T-helper 2 cell treated with Interferon-gamma antibody and Interleukin-4, amounts not matched to agents 100 ng/mL and 5 ng/mL, for 36 hours (primary cell): ENCODE results near the gene EFNA2. TPM values are rescaled to one million over a fixed set of nuclear protein-coding genes. Genes with fewer than 3 reads are reported as not detected.

Experiments used
- intact Hi-C: fragments of 100-400 bp; cut with micrococcal nuclease; formaldehyde crosslinking; loops from one replicate; pipeline ENCODE4 v1.15.1; 2023
- total RNA-seq: library from RNA; stranded (reverse); gene quantifications from 2 replicates; pipeline ENCODE4 v1.2.3, GENCODE V29; 2022

The EFNA2 gene
- total RNA-seq, 1 donor from 2014 or later, result not detected

DNA sequence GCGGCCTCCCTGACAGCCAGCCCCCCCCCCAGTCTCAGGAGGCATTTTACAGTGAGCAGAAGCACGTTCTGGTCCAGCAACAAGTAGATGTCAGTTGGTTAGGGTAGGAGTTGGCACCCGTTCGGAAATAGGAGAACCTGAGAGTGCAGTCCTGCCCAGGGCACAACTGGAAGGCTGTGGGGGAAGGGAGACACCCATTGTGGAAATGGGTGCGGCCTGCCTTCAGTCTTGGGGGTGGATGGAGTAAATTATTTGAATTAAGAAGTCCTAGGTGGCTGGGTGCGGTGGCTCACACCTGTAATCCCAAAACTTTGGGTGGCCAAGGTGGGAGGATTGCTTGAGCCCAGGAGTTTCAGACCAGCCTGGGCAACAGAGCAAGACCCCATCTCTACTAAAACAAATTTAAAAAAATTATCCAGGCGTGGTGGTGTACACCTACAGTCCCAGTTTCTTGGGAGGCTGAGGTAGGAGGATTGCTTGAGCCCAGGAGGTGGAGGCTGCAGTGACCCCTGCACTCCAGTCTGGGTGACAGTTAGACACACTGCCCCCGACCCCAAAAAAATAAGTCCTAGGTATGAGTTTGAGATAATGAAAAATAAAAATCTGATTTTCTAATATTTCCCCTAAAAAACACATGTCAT is 15.3 kb upstream of the EFNA2 start:
- intact Hi-C loops, result no loop called here

- intact Hi-C loops, result no loop called here
These were observed 14.7 kb upstream of the EFNA2 start for GRCh38 chr19:1270854-1271527.

GRCh38 chr19:1271528-1272422 is 13.9 kb upstream of the EFNA2 start:
- intact Hi-C loops, result no loop called here

DNA sequence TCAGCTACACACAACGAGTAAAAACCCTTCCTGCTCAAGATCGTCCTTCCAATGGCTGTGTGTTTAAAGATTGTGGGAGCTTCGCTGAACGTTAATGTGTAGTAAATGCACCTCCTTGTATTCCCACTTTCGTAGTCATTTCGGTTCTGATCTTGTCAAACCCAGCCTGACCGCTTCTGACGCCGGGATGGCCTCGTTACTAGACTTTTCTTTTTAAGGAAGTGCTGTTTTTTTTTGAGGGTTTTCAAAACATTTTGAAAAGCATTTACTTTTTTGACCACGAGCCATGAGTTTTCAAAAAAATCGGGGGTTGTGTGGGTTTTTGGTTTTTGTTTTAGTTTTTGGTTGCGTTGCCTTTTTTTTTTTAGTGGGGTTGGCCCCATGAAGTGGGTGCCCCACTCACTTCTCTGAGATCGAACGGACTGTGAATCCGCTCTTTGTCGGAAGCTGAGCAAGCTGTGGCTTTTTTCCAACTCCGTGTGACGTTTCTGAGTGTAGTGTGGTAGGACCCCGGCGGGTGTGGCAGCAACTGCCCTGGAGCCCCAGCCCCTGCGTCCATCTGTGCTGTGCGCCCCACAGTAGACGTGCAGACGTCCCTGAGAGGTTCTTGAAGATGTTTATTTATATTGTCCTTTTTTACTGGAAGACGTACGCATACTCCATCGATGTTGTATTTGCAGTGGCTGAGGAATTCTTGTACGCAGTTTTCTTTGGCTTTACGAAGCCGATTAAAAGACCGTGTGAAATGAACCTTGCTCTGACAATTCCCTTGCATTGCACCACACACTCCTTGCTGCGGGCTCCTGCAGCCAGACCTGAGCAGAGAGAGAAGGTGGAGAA is 13.0 kb upstream of the EFNA2 start:
- intact Hi-C loops, result no loop called here

DNA sequence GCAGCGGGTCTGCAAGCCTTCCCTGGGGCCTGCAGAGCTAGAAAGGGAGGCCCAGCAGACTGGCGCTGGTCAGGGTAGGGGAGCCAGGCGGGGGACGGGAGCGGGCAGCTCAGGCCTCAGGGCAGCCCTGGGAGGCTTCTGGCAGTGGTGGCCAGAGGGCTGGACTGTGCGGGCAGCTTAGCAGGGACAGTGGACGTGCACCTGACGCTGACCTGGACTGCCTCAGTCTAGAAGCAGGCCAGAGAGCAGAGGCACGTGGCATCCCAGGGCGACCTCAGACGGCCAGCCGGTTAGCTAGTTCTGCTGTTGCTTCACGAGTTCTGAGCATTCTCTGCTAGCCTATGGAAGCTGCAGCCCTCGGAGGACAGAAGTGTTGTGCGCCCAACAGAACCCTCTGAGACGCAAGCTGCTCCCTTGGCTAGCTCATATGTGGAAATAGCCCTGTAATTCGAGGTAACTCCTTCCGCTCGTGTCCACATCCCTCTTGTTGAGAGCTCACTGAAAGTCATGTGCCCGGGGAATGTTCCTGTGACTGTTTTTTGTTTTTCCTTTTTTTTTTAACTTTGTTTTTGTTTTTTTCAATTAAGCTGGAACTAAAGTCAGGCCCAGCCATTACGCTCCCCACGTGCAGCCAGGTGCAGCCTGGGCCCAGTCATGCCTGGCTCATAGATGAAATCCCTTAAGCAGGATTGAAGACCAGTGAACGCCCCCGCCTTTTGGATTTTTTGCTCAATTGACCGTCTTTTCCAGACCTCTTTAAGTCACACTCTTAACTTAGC is 12.2 kb upstream of the EFNA2 start:
- intact Hi-C loops, result no loop called here

DNA sequence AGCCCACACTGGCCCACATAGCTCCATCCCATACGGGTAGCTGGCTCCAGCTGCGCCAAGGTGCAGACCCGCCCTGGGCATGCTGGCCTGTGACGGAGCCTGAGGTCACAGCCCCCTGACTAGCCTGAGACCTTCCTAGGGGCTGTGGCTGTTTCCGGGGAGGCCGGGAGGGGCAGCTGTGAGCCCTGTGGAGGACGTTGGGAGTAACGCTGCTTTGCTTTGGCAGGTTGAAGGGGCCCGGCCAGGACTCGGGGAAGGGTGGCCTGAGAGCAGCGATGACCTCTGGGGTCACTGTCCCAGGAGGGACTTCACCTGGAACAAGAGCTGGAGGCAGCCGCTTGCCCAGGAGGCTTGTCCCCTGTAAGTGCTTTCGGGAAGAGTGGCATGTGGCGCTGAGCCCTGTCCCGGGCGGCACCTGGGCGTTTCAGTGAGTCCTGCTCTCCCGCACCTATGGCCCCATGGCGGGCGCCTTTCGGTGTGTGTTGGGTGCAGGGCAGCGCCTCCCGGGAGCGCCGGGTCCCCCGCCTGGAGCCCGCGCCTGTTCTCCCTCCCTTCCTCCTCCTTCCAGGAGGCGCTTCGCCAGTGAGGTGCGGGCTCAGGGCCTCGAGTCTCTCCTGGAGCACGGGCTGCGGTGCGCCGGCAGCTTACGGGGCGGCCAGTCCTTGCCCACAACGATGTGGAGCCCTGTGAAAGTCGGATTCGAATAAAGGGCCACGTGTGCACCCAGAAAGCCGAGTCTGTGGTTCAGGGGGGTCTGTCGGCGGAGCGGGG is 11.4 kb upstream of the EFNA2 start:
- intact Hi-C loops, result no loop called here

DNA sequence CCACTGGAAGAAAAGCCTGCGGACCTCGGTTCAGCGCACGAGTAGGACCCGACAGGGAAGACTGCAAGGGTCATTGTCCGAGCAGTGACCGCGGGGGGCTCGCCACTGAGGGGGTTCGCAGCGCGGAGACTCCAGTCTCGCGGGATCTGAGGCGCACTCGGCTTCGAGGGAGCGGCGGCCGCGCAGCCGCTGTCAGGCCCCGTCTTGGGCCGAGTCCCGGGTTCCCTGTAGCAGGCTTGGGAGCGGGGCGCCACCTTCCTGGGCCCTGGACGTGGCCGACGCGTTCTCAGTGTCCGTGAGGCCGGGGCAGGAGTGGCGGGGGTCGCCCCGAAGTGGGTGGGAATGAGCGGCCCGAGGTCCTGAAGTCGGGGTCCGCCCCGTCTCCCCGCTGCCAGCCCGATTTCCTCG is 10.8 kb upstream of the EFNA2 start:
- intact Hi-C loops, result loop anchor here (1.0 to 5.0 kb wide), 2 partner anchors 132 to 237 kb away; partner anchors contain the start of genes ADAMTSL5 and DAZAP1

DNA sequence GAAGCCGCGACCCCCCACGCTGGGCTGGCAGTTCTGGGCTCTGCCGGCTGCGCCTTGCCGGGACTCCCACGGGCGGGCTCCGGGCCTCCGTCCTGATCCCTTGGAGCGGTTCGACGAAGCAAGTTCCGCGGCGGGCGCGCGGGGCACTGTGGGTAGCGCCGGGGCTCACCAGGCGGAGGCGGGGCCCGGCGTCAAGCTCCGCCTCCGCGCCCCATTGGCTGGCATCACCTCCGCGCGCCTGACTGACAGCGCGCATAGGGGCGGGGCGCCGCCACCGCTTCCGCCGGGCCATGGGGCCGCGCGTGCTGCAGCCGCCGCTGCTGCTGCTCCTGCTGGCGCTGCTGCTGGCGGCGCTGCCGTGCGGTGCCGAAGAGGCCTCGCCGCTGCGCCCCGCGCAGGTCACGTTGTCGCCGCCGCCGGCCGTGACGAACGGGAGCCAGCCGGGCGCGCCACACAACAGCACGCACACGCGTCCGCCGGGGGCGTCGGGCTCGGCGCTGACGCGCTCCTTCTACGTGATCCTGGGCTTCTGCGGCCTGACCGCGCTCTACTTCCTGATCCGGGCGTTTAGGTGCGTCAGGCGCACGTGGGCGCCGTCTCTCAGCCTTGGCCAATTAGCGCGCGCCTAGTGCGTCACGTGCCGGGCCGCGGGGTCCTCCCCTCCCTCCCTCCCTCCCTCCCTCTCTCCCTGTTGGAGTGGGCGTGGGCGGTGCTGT is 10.3 kb upstream of the EFNA2 start, which contains the start of gene FAM174C:
Gene FAM174C (plus strand): TSS at position 271 of the 716 bp plus-strand sequence. CDS start 20 bp downstream, at position 291.
- intact Hi-C loops, result loop anchor here (1.0 to 5.0 kb wide), 2 partner anchors 132 to 237 kb away; partner anchors contain the start of genes ADAMTSL5 and DAZAP1

DNA sequence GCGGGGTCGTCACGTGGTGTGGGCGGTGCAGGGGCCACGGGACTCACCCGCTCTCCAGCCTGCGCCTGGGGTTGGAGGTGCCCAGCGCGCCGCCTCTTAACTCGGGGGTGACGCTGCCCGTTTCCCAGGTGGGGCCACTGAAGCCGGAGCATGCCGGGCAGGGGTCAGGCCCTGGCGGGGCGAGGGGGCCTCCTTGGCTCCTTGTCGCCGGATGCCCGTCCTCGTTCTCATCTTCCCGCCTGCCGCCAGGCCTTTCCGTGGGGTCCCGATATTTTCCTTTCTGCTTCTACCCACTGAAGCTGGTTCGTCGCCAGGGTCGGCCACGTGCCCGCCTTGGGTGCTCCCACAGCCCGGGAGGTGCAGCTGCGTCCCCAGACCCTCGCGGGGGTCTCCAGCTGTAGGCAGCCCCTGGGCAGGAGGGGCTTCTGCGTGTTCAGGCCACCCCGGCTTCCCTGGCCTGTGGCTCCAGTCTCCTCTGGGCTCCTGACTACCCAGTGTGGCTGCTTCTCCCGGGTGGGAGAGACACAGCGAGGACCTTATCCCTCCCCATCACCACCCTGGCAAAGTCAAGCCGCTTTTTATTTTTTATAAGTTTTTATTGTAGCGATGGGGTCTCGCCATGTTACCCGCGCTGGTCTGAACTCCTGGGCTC is 9.6 kb upstream of the EFNA2 start:
- intact Hi-C loops, result loop anchor here (1.0 to 5.0 kb wide), 2 partner anchors 131 to 236 kb away; partner anchors contain the start of genes ADAMTSL5 and DAZAP1

DNA sequence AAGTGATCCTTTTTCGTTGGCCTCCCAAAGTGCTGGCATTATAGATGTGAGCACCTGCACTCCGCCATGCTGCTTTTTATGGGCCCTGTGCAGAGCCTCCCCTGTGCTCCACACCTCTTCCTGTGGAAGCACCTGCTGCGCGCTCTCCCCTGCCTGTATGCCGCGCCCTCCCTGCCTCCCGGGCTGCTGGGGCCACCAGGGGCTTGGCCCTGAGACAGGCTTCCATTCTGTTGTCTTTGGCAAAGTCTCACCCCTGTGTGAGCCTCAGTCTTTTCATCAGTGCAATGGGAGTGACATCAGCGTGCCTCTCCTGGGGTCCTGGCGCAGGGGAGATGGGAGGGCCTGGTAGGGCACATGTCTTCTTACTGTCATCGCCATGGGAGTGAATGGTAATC is 9.0 kb upstream of the EFNA2 start:
- intact Hi-C loops, result loop anchor here (5.0 kb wide), 1 partner anchor 236 kb away; the partner anchor contains the start of gene ADAMTSL5

GRCh38 chr19:1277061-1277460 is 8.6 kb upstream of the EFNA2 start:
- intact Hi-C loops, result loop anchor here (5.0 kb wide), 1 partner anchor 235 kb away; the partner anchor contains the start of gene ADAMTSL5

DNA sequence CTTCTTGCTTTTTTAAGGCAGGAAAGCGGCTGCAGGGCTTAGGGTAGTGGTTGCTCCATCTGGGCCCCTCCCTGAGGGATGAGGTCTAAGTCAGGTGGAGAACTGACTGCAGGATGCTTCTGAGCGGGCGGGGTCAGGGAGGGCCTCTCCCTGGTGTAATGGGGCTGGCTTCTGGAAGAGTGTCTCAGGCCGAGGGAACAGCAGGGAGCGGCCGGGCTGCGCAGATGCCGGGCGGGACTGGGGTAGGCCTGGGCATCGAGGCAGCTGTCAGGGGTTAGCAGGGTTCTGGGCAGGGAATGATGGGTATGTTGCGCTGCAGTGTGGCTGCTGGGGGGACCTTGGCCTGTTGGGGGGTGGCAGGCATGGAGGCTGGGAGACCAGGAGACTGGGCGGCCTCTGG is 7.6 kb upstream of the EFNA2 start:
- intact Hi-C loops, result loop anchor here (2.0 to 5.0 kb wide), 2 partner anchors 161 to 234 kb away; partner anchors contain the start of genes ADAMTSL5 and RPS15

DNA sequence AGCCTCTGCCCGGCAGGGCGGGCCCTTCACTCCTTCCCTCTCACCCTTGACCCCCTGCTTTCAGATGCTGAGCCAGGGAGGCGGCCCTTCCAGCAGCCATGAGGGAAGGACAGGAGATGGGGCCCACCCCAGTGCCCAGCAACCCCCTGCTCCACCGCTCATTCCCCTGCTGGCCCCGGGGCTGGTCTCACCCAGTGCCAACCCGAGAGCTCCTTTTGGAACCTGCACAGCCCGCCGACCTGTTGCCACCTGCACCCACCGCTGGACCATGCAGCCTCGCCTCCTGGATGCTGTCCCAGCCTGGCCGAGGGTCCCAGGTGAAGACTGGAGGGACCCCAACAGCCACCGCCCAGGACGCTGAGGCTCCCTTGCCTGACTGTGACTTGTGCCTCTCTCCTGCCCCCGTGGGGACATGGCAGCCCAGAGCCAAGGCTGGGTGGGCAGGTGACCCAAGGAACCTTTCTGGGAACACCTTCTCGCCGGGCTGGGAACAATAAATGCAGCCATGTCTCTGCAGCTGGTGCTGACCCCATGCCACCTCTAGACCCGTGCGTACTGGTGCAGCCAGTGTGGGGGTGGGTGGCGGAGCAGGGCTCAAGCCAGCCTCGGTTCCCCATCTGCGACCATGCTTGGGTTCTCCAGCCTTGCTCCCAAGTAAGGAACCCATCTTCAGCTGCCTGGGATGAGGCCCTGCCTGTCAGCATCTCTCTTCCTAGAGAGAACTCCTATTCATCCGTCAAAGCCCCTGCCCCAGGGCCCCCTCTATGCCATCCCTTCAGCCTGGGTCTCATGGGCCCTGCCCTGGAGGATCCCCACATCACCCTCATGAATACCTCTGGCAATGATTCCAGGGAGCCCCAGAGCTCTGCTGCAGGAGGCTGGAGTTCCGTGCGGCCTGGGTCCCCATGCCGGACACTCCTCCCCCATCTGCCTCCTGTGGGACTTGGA is 6.7 kb upstream of the EFNA2 start:
- intact Hi-C loops, result loop anchor here (1.0 to 5.0 kb wide), 3 partner anchors 93 to 233 kb away; partner anchors contain the start of genes ADAMTSL5 and RPS15

DNA sequence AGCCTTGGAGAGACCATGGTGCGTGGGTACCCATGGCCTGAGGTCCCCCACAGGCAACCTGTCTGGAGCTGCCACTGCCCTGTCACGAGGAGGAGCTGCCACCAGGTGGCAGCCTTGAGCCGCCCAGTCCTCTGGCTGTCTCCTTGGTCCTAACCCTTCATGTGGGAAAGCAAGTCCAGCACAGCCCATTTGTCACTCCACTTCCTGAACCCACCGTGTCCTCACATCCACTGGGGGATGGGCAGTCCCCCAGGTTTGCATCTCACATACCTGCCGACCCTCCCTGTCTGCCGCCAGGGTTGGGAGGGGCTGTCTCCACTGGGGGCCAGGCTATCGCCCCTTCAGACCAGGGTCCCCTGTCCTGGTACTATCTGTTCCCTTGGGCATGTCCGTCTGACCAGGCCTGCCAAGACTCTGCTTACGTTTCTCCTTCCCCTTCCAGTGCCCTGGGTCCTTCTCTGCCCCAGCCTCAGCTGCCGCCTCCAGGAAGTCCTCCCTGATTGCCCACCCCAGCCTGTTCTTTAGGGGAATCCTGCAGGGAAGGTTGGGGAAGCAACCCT is 5.8 kb upstream of the EFNA2 start:
- intact Hi-C loops, result loop anchor here (1.0 to 5.0 kb wide), 3 partner anchors 92 to 232 kb away; partner anchors contain the start of genes ADAMTSL5 and RPS15

DNA sequence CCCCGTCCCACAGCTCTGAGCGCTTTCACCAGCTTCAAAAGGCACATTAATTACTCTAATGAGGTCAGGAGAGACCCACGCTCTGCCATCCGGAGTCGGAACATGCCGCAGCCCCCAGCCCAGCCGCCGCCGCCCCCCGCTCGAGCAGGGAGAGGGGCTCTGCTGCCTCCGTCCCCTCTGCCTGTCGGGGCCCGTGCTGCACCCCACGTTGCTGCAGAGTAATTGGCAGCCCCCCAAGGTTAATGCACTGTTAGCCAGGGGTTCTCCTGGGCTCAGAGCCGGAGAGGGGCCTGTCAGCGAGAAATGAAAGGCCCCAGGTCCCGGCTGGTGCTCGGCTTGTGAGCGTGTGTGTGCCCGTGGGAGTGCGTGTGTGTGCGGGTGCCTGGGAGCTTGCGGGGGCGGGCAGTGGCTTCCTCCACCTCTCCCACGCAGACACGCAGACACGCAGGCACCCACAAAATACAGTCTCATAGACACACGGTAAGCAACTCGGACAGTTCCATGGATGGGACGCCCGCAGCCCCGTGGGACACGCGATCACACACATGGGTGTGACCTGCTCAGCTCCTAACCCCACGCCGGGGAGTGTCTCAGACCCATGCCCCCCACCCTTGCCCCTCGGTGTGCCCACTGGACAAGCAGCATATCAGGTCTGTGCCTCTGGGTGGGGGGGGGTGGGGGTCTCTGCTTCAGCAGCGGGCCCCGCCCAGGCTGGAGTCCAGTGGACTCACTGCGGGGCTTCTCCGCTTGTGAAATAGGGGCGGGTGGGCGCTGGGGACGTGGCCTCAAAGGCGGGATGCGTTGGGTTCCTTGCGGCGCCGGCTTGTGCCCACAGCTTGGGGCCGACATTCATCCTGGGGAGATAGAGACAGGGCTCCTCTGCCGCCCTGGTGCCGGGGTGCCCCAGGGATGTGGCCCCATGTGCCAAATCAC is 4.8 kb upstream of the EFNA2 start:
- intact Hi-C loops, result no loop called here
